GM18511 (cell line): ENCODE results near the gene OTOA.
"Not testable (repeated sequence)": the region's sequence is repeated elsewhere in the genome, so short reads cannot be mapped to it uniquely, and the experiment has no call there.

ENCODE experiments used
- ATAC-seq: cut with Tn5 transposase; IDR thresholded peaks from one replicate; pipeline ENCODE4 v1.9.1; 2021; ENCODE audit warnings: mild to moderate bottlenecking, moderate library complexity; ENCODE audit not compliant: unreplicated experiment

Gene OTOA

DNA sequence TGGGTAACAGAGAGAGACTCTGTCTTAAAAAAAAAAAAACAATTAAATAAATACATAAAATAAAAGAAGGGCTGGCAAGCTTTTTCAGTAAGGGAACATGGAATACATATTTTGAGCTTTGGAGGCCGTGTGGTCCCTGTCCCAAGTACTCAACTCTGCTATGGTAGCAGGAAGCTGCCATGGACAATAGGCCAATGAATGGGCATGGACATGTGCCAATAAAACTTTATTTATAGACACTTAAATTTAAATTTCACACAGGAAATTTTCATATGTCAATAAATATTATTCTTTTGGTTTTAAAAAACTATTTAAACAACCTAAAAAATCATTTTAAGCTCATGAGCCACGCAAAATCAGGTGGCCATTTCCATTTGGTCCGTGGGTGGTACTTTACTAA lies 3.8 kb downstream of the OTOA start:
- ATAC-seq: no peak

DNA sequence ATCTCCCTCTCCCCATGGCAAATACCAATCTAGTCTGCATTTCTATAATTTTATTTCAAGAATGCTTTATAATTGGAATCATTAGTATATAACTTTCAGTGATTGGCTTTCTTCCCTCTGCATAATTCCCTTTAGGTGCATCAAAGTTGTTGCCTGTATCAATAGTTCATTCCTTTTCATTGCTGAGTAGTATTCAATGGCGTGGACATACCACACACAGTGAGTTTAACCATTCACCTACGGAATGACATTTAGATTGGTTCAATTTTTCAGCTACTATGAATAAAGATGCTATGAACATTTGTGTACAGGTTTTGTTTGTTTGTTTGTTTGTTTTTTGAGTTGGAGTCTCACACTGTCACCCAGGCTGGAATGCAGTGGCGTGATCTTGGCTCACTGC lies 9.7 kb downstream of the OTOA start:
- no peak for ATAC-seq

DNA sequence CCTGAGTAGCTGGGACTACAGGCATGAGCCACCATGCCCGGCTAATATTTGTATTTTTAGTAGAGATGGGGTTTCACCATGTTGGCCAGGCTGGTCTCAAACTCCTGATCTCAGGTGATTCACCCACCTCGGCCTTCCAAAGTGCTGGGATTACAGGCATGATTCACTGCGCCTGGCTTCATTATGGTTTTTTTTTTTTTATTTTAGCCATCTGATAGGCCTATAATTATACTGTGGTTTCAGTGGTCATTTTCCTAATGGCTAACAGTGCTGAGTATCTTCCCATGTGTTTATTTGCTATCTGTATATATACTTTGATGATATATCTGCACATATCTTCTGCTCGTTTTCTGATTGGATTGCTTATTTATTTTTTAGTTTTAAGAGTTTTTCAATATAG lies 10.7 kb downstream of the OTOA start:
- not testable (repeated sequence) for ATAC-seq

DNA sequence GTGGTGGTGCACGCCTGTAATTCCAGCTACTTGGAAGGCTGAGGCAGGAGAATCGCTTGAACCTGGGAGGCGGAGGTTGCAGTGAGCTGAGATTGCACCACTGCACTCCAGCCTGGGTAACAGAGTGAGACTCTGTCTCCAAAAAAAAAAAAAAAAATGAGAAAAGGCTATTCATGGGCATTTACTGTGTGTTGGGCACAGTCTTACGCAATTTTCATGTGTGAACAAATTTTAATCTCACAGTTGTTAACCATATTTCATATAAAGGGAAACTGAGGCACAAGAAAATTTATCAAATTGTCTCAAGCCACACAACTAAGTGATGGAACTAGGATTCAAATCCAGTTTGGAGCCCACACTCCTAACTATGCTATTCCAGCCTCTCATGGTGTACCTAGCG lies 16.9 kb downstream of the OTOA start:
- not testable (repeated sequence) for ATAC-seq

DNA sequence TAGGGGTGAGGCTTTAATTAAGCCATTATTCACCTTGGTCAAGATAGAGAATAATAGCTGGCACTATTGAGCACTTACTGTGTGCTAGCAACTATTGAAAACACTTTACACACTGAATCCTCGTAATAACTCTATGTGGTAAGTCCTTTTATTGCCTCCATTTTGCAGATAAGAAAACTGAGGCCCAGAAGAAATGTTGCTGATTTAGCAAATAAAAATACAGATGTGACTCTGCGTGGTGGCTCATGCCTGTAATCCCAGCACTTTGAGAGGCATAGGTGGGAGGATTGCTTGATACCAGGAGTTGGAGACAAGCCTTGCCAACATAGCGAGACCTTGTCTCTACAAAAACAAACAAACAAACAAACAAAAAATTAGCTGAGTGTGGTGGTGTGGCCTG lies 19.4 kb downstream of the OTOA start:
- ATAC-seq: no peak

DNA sequence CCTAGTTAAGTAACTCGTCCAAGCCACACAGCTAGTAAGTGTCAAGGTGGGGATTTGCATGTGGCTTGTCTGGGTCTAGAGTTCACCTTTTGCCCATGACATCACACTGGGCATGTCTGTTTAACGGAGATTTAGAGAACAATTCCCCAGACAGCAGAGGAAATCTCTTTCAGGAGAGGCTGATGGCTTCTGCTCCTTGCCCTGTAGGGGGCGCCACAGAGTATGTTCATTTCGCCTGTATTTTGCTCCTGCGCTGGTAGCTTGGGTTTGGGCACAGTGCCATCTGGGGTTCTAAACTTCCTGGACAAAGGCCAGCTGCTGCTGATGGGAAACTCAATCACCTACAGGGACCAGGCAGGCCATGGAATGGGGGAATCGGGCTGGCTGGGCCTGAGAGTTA lies 20.4 kb downstream of the OTOA start:
- ATAC-seq: no peak

DNA sequence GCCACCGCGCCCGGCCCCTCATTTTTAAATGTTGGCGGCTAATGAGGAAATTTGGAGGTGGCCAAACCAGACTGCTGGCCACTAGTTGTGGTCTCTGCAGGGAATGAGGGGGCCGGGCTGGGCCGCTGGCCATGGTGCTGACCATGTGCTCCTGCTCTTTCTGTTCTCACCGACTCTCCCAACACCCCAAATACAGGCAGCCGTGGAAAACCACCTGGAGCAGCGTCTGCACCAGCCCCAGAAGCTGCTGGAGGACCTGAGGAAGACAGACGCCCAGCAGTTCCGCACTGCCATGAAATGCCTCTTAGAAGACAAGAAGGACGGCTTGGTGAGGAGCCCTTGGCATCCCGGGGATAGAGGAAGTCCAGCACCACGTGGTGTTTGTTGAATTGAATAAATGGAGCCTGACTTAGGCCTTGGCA lies 21.3 kb downstream of the OTOA start:
- no peak for ATAC-seq

DNA sequence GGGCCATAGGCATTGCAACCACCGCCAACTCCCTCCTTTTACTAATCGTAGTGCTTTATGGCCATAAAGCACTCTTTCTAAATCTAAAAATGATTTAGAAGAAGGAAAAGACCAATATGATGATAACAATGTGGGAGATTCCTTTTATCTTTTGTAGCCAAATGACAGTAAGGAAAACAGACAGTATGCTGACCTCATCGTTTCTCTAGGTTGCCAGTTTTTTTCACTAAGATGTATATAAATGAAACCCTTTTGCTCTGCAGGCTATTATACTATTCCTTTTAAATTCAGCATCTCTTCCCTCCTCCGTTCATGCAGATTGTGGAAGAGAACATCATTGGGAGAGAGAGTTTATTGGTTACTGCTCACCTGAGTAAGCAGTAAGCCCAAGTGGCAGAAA lies 25.3 kb downstream of the OTOA start:
- no peak for ATAC-seq

DNA sequence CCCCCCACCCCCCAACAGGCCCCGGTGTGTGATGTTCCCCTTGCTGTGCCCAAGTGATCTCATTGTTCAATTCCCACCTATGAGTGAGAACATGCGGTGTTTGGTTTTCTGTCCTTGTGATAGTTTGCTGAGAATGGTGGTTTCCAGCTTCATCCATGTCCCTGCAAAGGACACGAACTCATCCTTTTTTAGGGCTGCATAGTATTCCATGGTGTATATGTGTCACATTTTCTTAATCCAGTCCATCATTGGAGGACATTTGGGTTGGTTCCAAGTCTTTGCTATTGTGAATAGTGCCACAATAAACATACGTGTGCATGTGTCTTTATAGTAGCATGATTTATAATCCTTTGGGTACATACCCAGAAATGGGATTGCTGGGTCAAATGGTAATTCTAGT lies 27.2 kb downstream of the OTOA start:
- ATAC-seq: not testable (repeated sequence)

DNA sequence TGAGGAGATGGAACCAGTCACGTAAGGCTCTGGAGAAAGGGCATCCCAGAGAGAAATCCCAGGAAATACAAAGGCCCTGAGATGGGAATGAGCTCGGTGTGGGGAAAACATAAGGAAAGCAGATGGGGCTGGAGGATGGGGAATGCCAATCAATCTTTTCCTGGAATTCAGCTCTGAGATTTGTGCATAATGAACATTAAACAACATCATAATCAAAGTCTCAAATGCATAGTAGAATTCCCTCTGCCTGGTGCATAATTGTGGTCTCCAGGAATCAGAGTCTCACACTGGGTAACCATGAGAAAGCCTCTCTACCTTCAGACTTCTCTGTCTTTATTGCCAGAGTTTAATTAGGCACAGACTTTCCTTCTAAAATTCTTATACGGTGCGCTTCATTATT lies 30.8 kb downstream of the OTOA start:
- no peak for ATAC-seq

DNA sequence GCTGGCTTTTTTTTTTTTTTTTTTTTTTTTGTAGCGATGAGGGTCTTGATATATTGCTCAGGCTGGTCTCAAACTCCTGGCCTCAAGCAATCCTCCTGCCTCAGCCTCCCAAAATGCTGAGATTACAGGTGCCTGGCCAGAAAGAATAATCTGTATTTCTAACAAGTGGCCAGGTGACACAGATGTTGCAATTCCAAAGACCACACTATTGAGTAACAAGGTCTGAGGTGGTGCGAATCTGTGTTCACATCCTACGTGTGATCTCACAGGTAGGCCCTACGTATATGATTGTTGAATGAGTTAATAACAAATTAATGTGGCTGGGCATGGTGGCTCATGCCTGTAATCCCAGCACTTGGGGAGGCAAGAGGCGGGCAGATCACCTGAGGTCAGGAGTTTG lies 33.3 kb downstream of the OTOA start:
- ATAC-seq: no peak

DNA sequence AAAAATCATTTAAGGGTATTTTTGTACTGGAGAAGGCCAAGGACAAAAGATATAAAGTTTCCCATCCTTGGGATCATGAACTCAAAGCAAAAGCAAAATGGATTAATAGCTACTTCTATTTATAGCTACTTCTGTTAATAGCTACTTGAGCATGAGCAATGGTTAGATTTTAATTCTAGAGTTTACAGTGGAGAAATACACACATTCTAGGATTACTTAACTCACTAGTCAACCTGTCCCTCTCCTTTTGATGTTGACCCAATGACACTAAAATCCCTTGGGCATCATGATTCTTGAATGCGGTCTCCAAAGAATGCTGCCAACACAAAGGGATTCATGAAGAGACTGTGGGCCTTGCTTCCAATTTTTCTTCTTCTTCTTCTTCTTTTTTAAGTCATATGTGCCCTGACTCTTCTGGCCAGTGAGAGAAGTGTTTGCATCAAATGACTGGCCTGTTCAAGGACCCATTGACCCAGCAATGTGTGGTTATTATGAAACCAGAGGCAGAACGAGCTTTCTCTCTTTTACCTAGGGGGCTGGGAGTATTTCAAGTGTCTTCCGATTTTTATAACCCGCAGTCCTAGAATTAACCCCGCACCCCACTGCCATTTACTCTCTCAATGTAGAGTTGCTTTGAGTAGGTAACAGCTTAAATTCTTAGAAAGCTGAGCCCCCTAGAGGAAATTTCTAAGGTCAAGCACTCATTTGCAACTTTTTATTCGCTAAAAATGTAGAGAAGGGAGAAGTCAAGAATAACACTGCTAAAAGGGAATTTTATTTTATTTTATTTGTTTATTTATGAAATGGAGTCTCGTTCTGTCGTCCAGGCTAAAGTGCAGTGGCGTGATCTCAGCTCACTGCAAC lies 34.6 kb downstream of the OTOA start:
- no peak for ATAC-seq

DNA sequence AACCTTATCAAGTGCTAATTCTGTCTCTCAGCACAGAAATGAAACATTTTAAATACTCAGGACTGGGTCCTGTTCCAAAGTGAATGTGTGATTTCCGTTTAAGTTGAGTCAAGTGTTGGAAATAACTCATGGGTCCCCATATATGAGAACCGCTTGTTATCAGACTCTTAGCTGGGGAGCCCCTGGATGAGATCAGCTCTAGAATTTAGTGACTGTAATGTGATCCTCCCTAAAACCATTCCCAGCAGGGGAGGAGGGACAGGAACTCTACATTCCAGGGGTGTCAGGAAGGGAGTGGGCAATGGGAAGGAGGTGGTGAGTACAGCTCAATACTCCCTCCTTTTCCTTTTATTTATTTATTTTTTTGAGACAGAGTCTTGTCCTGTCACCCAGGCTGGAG lies 37.5 kb downstream of the OTOA start:
- ATAC-seq: no peak

DNA sequence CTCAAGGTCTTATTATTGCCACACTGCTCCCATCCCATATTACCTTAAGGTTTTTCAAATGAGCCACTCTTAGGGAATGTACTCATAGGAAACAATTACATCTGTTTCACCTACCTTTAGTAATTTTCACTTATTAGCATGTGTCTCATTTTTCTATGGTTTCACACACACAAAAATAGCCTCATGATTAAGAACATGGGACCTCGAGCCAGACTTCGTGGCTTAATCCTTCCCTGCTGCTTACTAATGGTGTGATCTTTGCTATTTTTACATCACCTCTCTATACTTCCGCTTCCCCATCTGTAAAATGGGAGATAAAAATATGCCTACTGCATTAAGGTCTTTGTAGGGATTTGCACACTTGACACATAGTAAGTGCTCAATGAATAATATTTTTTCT lies 38.5 kb downstream of the OTOA start:
- ATAC-seq: no peak

DNA sequence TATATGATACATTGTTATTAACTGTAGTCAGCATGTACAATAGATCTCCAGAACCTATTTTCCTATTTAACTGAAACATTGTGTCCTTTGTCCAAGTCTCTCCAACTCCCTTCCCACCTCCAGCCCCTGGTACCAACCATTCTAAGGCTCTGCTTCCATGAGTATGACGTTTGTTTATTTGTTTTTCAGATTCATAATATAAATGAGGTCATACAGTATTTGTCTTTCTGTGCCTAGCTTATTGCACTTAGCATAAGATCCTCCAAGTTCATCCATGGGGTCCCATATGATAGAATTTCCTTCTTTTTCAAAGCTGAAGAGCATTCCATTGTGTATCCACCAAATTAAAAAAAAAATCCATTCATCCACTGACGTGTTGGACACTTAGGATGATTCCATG lies 39.4 kb downstream of the OTOA start:
- ATAC-seq: no peak

DNA sequence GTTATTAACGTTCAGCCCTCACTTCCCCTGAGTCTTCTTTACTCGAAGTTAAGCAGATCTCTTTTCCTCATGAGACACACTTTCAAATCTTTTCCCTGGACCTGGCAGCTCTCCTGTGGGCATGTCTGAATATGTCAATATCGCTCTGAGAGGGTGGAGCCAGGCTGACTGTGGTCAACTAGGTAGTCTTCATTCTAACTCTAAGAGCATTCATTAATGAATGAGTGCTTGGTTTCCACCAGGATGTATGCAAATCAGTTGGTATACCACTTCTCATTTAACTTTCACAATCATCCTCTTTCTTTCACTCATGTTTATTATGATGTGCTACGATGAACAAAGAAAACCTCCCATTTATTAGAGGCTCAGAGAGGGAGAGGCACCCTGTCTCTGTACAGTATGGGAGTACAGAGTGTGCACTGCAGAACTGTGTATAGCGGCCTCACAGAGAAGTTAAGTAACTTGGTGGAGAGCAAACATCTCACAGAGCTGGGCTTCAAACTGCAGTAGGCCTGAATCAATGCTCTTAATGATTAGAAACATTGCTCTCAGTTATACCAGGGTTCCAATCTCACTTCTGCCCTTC lies 39.9 kb downstream of the OTOA start:
- ATAC-seq: peak; percentile 78

DNA sequence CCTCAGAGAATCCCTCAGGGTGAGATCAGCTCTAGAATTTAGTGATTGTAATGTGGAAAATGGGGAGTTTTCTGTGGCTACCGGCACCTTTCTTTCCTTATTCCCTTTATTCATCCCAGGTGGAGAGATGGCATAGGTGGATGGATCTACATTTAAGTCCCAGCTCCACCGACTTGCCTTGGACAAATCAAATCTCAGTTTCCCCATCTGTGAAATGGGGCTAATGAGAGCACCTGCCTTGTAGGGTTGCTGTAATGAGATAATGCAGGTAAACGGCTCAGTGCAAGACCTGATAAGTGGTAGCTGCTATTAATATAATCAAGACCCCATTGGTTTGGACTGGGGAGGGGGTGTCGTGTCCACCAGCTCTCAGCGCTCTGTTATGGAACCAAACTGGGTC lies 40.5 kb downstream of the OTOA start:
- no peak for ATAC-seq

DNA sequence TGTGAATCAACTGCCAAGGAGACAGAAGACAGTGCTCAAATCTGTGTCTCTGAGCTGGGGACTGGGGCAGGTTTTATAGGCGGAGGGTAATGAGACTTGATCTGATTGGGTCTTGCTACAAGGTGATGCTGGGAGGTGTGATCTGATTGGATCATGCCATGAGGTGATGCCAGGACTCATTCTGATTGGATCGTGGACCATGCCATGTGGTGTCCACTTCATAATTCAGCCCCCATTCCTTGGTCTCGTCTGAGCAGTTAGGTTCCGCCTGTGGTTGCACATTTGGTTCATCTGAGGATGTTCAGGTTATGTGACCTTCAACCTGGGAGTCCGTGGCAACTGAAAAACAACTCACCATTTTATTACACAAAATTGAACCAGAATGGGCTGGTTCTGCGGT lies 41.0 kb downstream of the OTOA start:
- ATAC-seq: no peak

DNA sequence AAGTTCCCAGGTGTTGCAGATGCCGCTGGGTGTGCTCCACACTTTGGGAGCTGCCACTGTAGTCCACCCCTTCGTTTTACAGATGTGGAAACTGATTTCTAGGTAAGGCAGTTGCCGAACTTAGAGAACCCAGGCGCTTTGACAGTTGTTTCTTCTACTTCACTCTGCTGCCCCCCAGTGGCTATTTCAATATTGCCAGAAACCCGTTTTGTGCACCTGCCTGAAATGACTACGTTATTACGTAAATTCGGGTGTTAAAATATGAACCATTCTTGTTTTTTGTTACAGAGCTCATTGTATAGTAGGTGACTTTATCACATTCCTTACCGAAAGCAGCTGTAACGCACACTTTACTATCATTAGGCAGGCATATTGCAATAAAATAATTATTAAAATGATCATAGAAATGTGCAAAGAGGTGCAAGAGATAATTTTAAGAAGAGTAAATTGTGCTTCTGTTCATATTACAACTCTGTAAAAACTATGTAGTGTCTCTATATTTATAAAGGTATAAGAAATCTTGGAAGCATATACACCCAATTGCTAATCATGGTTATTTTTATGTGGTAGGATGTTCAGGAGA lies 44.9 kb downstream of the OTOA start:
- no peak for ATAC-seq

DNA sequence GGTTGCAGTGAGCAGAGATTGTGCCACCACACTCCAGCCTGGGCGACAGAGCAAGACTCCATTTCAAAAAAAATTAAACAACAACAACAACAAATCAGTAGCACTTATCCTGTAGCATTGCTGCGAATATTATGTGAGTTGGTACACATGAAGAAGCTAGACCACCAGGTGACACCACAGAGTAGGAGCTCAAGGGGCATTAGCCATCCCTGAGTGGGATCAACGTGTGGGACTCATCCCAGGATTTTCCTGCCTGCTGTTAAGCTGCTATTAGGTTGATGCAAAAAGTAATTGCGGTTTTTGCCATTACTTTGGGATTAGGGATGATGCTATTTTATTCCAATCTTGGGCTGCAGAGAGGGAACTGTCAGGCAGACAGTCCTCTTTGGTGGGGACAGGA lies 47.2 kb downstream of the OTOA start:
- no peak for ATAC-seq

DNA sequence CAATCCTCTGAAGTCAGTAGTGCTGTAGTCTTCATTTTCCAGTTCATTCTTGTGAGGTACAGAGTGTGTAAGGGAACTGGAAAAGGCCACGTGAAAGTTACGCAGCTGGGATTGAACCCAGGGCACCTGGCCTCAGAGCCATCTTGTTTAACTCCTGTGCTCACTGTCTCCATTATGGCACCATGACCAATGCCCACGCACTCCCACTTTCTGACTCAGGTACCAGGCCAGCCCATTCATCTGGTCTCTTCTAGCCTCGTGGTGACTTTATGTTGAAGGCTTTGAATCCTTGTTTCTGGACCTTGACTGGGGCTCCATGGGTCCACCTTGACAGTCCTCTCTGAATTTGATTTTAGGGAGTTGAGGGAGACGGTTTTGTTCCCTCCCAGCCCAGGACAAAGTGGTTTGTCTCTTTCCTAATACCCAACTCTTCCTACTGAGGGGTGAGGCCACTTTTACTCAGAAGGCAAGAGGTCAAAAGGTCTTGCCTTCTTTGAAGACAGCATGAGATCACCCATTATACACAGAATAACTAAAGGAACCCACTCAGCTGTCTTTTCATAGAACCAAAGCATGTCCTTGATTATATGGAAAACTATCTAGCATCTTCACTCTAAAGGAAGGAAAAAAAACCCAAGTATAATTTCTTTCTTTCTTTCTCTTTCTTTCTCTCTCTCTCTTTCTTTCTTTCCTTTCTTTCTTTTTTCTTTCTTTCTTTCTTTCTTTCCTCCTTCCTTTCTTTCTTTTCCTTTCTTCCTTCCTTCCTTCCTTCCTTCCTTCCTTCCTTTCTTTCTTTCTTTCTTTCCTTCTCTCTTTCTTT lies 50.0 kb downstream of the OTOA start:
- no peak for ATAC-seq

DNA sequence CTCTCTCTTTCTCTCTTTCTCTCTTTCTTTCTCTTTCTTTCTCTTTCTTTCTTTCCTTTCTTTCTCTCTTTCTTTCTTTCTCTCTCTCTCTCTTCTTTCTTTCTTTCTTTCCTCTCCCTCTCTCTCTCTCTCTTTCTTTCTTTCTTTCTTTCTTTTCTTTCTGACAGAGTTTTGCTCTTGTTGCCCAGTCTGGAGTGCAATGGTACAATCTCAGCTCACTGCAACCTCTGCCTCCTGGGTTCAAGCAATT lies 50.5 kb downstream of the OTOA start:
- not testable (repeated sequence) for ATAC-seq
